ENCODE results near the gene PPARA.

DNA sequence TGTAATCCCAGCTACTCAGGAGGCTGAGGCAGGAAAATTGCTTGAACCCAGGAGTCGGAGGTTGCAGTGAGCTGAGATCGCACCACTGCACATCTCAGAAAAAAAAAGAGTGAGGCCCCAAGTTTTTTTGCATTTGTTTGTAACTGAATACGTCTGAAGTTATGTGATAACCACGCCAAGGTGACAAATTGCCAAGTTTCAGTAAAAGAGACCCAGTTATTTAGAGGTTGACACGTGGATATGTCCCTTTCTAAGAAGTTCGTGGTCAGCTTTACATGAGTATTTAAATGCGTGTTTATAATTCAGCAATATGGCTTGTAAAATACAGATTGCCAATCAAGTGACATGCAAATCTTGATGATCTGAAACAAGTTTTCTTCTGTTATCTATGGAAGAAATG, 8.0 kb downstream of the PPARA start:
- no peak for TF ChIP-seq CTCF (conservative IDR thresholded peaks at IDR 0.05; ENCODE audit: low read length)
- TF ChIP-seq EZH2phosphoT487 (IDR thresholded peaks at IDR 0.05; ENCODE audit: borderline replicate concordance, low read depth, low read length), result no peak
